GM21576 (cell line): ENCODE data around the gene SEPTIN8.
"Not testable (repeated sequence)": the region's sequence is repeated elsewhere in the genome, so short reads cannot be mapped to it uniquely, and the experiment has no call there.

Experiments used
- ATAC-seq: cut with Tn5 transposase; IDR thresholded peaks from one replicate; pipeline ENCODE4 v1.9.1; 2021; ENCODE audit warnings: mild to moderate bottlenecking, moderate library complexity; ENCODE audit not compliant: unreplicated experiment

SEPTIN8 gene

DNA sequence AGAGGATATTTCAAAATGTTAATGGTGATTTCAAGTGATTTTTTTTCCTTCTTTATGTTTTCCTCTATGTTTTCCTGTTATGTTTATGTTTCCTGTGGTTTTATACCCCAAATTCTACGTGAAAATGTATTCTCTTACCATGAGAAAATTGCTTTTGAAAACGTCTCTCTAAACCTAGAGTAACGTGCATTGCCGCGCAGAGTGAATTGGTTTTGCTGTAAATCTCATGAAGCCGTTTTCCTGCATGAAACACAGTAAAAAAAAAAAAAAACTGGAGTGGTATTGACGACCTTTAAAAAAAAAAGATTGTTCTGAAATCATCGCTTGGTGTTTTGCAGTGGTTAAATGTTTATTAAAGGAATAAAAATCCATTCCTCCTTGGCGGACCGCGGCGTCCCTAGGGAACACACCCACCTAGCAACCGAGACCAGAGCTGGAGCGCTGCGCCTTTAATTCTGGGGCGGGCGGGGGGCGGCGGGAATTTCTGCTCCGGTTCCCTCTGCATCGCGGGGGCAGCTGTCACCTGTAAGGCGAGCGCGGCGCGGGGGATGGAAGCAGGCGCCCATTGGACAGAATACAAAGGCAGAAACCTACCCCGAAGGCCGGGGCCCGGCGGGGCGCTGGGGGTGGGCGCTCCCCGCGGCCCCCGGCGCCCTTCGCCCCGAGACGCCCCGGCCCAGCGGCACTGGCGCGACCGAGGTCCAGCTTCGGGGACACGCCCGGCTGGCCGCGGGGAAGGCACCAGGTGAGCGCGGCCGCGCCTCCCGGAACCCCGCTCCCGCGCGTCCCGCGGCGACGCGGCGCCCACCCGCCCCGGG, 36.0 kb upstream of the SEPTIN8 start, which contains the start of gene SOWAHA:
TSS of gene SOWAHA (plus strand) at position 522 of the 818 bp plus-strand sequence. CDS start 320 bp downstream, outside the sequence.
- no peak for ATAC-seq

DNA sequence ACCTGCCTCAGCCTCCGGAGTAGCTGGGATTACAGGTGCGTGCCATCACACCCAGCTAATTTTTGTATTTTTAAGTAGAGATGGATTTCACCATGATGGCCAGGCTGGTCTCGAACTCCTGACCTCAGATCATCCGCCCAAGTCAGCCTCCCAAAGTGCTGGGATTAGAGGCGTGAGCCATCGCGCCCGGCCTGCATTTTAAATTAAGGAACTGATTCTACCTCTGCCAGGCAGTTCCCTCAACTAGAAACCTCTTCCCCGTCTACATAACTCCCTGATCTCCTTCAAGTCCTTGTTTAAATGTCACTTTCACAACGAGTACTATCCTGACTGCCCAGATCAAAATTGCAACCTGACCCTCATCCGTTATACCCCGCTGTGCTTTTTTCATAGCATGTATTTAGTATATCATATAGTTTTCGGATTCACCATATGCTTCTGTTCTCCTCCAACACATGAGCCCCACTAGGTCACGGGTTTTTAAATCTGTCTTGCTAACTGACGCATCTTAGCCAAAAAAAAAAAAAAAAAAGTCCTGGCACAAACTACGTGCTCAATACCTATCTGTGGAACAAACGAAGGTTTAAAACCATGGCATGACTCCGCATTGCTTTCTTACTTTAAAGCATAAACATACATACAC, 35.2 kb upstream of the SEPTIN8 start:
- ATAC-seq, result no peak

DNA sequence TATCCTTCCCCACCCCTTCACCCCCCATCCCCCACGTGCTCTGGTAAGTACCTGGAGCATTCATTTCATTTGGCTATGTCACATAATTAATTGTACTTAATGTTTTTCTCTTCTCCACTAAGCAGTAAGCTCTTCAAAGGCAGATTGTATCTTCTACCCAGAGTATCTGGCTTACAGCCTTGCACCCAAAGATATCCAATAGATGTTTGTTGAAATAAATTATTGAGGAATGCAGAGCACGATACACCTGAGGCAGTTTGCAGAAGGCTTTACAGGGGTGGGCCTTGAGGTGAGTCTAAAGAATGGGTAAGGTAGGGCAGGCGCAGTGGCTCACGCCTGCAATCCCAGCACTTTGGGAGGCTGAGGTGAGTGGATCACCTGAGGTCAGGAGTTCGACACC, 33.6 kb upstream of the SEPTIN8 start:
- no peak for ATAC-seq

DNA sequence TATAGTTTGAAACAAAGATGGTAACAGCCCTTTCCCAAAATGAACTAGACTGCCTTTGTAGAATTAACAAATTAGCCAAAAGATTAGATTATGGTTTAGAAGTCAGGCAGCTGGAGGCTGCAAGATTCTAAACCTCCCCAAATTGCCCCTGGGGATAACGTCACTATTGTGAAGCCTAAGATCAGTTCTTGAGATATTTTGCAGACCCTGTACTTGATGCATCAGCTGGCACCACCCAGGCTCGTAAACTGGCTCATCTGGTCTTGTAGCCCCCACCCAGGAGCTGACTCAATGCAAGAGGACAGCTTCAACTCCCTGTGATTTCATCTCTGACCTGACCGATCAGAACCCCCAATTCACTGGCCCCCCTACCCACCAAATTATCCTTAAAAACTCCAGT, 31.8 kb upstream of the SEPTIN8 start:
- no peak for ATAC-seq

DNA sequence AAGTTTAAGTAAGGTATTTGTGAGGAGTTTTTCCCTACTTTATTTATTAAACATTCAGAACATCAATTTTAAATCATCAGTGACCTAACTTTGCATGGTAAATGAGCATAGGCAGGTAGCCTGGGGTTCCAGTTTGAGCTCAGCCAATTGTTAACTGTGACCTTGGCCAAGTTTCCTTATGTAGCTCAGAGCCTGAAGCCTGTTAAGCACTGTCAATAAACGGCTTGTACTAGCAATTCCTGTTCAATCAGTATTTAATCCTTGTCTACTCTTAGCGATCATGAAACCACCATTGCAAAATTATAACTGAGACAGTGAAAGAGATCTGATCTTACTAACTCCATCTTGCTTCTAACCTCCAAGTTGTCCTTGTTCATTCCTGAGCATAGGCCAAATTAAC, 31.4 kb upstream of the SEPTIN8 start:
- ATAC-seq, result no peak

DNA sequence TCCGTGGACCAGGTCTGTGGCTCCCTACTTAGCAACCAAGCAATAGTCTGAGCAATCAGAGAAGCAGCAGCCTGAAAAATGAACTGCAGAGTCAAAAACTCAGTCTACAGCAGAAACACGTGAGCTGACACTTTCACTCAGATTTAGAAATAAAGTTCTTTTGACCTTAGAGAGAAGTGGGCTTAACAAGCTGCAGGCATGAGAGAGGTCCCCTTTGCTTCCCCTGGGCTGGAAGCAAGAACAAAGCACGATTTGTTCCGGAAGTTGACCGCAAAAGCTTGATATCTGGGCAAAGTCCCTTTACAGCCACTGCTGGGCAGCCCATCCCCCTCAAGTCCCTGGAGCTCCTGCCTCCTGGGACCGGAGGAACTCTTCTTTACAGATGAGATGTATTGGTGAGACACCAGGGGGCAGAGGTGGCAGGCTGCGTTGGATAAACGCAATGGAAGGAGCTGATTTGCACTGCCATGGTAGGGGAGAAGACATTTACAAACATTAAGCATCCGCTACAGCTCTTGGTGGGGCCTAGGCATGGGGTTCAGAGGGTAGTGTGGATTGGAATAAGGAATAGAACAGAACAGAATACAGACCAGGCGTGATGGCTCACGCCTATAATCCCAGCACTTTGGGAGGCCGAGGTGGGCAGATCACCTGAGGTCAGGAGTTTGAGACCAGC, 30.3 kb upstream of the SEPTIN8 start:
- ATAC-seq, result no peak

DNA sequence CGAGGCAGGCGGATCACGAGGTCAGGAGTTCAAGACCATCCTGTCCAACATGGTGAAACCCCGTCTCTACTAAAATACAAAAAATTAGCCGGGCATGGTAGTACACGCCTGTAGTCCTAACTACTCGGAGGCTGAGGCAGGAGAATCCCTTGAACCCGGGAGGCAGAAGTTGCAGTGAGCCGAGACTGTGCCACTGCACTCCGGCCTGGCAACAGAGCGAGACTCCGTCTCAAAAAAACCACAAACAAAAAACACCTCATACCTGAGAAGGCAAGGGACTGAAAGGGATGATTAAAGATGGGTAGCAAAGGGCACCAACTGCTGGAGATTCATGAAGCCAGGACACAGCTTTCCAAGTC, 29.7 kb upstream of the SEPTIN8 start:
- not testable (repeated sequence) for ATAC-seq

DNA sequence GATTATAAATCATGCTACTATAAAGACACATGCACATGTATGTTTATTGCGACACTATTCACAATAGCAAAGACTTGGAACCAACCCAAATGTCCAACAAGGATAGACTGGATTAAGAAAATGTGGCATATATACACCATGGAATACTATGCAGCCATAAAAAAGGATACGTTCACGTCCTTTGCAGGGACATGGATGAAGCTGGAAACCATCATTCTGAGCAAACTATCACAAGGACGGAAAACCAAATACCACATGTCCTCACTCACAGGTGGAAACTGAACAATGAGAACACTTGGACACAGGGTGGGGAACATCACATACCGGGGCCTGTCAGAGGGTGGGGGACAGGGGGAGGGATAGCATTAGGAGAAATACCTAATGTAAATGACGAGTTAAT, 28.8 kb upstream of the SEPTIN8 start:
- ATAC-seq, result not testable (repeated sequence)

DNA sequence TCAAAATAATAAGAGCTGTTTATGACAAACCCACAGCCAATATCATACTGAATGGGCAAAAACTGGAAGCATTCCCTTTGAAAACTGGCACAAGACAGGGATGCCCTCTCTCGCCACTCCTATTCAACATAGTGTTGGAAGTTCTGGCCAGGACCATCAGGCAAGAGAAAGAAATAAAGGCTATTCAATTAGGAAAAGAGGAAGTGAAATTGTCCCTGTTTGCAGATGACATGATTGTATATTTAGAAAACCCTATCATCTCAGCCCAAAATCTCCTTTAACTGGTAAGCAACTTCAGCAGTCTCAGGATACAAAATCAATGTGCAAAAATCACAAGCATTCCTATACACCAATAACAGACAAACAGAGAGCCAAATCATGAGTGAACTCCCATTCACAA, 27.2 kb upstream of the SEPTIN8 start:
- ATAC-seq, result not testable (repeated sequence)

DNA sequence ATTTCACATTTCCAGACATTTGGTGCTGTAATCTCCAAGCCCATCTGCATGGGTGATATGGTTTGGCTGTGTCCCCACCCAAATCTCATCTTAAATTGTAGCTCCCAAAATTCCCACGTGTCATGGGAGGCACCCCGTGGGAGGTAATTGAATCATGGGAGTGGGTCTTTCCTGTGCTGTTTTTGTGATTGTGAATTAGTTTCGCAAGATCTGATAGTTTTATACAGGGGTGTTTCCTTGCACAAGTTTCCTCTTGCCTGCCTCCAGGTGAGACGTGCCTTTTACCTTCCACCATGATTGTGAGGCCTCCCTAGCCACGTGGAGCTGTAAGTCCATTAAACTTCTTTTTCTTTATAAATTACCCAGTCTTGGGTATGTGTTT, 25.6 kb upstream of the SEPTIN8 start:
- ATAC-seq, result not testable (repeated sequence)

DNA sequence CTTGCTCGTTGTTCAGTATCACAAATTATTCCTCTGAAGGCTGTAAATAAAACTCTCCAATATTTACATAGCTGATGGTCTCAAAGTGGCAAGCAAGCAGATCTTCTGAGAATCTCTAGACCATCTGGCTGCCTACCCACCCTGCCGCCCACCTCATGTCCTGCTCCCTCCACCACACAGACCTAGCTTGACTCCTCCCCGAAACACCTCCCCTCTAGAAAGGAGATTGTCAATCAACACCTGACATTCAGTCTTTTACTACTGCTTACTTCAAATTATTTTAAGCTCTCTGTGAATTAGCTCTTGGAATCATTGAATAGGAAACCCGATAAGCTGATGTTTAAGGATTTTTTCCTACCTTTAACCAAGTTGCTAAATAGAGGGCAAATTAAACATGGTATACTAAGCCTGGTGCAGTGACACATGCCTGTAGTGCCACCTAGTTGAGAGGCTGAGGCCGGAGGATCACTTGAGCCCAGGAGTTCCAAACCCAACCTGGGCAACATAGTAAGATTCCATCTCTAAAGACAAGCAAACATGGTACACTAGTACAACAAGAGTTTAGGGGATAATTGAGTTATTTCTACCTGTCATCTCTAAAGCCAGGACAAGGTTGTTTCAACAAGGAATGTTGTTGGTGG, 25.1 kb upstream of the SEPTIN8 start:
- no peak for ATAC-seq

DNA sequence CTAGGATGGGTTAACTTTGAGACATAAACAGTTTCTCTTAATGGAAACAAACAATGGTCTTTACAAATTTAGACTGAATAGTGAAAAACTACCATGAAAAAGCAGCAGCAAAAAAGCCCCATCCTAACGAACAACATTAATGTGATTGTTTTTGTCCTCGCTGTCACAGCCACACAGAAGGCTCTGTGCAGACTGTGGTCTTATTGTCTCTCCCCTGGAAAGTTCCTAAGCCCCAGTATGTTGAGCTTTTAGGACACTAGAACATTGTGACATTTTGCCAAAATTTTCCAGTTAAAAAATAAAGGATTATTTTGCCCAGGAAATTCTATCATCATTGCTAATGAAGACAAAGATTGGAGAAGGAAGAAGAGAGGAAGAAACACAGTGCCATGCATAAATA, 23.5 kb upstream of the SEPTIN8 start:
- ATAC-seq, result no peak

DNA sequence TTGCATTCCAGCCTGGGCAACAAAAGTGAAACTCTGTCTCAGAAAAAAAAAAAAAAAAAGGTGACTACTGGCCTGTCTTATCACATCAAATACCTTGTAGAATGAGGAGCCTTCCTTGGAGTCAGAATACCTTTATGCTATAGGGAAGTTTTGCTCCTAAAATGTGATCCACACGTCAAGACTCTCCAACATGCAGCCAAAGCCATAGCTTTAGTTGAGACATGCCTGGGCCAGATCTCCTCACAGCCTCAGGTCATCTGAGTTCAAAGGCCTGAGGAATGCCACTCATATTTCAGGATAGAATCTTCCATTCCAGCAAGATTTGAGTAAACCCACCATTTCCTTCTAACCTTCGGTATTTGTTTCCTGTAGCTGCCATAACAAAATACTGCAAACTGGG, 22.4 kb upstream of the SEPTIN8 start:
- ATAC-seq, result no peak

DNA sequence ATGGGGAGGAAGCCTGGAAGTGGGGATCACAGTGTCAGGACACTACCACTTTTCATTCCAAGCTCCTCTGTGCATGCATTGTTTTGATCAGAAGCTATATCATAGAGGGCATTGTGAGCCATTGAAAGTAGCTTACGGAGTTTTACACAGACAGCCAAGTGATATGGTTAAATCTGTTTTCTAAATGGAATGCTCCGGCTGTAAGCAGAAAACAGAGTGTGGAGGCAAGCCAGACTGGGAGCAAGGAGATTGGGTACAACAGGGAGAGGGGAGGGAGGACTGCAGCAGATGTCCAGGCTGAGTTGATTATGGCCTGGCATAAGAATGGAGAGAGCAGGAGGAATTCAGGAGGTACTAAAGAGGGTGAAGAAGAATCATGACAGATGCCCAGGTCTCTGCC, 20.6 kb upstream of the SEPTIN8 start:
- ATAC-seq, result no peak

DNA sequence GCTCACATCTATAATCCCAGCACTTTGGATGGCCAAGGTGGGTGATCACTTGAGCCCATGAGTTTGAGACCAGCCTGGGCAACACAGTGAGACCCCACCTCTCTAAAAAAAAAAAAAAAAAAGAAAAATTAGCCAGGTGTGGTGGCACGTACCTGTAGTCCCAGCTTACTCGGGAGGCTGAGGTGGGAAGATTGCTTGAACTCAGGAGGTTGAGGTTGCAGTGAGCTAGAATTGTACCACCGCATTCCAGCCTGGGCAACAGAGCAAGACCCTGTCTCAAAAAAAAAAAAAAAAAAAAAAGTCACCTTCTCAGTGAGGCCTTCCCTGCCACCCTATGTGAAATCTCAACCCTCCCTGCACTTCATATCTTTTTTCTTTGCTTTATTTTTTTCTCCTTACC, 14.0 kb upstream of the SEPTIN8 start:
- no peak for ATAC-seq

DNA sequence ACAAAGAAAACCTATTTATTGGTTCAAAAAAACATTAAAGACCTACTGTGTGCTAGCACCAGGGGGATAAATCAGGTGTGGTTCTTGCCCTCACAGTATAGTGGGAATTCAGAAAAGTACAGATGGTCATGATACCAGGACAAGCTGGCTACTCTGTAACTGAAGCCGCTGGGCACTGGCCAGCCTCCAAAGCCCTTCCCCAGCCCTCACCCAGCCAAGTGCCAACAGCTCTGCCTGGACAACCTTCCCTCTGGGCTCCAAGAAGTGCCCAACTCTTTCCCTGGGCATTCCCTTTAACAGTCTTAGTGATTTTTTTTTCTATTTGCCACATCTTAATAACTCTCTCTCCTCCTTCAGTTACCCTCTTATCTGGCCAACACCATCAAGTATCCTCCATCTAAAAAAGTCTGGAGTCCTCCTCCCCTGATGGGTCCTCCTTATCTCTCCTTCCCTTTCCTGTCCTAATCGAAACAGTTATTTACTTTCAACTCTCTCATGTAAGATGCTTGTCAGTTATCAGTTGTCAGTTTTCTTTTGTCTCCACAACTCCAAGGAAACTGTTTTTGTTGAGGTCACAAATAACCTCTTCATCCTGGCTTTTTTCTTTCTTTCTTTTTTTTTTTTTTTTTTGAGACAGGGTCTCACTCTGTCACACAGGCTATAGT, 13.3 kb upstream of the SEPTIN8 start:
- no peak for ATAC-seq

DNA sequence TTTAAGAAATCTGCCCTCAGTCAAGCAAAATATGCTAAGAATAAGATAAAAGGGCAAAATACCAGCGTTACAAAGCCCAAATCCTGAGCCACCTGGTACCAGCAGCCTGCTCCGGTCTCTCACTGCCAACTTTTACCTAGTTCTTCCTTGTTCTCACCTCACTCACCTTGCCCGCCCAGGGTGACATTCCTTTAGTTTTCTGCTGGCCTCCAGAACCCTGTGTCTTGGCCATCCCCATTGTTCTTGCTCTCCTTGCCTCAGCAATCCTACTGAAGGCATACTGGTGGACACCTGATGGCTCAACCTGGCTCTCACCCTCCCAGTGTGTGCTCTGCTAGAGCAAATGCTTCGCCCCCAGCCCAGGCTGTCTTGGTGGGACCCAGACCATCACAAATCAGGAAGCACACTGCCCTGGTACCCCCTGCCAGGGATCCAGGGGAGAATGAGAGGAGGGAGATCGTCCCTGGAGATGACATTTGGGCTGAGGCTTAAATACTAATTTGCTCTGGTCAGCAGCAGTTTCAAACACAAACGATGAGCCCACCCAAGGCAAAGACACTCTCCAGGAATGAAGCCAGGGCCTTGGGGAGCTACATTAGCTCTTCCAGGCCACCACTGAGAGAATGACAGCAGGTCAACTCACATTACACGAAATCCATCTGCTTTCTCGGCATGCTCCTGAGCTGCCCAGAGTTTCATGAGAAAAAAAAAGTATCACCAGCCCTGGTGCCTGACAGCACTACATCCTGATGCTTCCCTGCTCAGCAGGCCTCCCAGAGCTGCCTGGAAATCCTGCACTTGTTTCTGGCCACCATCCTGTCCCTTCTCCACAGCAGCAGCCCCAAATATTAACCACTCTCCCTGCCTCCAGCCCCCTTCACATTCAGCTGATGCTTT, 12.2 kb upstream of the SEPTIN8 start:
- no peak for ATAC-seq

DNA sequence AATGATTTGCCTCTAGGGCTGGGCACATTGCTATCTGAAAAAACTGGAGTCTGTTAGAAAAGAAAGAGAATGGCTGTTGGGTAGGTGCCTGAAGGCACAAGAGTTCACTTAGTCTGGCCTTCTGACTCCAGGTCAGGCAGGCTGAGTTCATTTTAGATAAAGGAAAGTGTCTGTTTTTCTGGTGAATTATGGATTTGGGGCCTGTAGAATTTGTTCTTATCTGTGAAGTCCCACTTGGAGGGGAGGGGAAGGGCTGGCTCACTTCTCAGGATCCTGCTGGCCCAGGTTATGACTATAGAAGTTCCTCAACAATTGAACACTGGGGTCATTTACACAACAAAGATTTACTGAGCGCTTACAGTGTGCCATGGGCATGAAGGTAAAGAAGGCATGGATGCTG, 11.5 kb upstream of the SEPTIN8 start:
- no peak for ATAC-seq

DNA sequence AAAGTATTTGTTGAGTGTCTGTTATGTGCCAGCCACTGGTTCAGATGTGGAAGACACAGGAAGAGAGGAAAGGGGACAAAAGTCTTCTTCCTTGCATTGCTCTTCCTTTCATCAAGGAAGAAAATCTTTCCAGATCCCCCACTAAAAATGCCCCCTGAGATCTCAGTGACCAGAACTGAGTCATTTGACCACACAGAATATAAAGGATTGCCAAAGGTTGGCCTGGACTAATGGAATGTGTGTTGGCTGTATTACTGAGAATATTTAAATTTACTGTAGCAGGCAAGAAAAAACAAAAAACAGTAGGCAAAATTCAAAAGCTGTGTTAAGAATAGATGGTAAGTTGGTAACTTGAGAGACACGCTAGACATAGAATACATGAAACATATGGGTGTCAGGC, 10.0 kb upstream of the SEPTIN8 start:
- ATAC-seq, result no peak

DNA sequence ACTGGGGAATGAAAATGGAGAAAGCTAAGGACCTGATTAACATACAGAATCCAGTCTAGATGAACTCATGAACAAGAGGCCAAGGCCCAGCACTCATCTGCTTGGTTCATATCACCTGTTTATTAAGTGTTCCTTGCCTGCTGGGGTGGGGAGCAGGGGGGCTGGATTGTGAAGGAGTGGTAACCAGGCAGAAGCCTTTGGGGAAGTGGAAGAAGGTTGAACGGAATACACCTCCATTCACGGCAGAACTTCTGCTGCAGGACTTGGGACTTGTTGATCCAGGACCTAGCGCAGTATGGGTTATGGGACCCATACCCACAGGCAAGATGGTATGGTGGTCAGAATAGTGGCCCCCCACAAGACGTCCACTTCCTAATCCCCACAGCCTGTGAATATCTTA, 8.8 kb upstream of the SEPTIN8 start:
- no peak for ATAC-seq
